Coronary artery (tissue), 2 donors: Measurements from ENCODE around the gene GMFB.
A peak's percentile ranks its signal among the peaks of the same experiment; 100 is the strongest.

Experiments
- DNase-seq: peaks from one replicate; pipeline ENCODE4 v3.0.0-alpha.2; 2017; ENCODE audit warnings: low spot score
- H3K27ac ChIP-seq, 2 donors: fragments of 200-600 bp; sonication (generic); one replicate each; pipeline ENCODE4 v1.5.1; 2016 to 2019
- H3K4me3 ChIP-seq: fragments of 200-600 bp; sonication (generic); 2 replicates; pipeline ENCODE4 v1.5.1; 2016; ENCODE audit warnings: mild to moderate bottlenecking, moderate library complexity
- CTCF ChIP-seq: fragments of 200-600 bp; sonication (generic); IDR thresholded peaks from one replicate; pipeline ENCODE4 v1.5.1; 2019; ENCODE audit warnings: antibody characterized with exemption

Gene GMFB

GRCh38 chr14:54488646-54489317 lies at the start of gene GMFB:
Gene GMFB (minus strand): TSS chr14:54488980. CDS start chr14:54488927, 53 bp downstream.
- Histone ChIP-seq H3K27ac (peak within 1 kb of the TSS; percentile 93 to 98), H3K4me3 (peak within 1 kb of the TSS; percentile 98)
- DNase-seq, result peak; percentile 95
- TF ChIP-seq CTCF, result no peak

- TF ChIP-seq CTCF, result no peak
- Histone ChIP-seq H3K4me3 (no peak overlapping the region), H3K27ac (no peak overlapping the region)
- DNase-seq, result no peak
These were observed 49.3 kb upstream of the GMFB start for GRCh38 chr14:54538055-54538454.

- no peak overlapping the region for H3K4me3 ChIP-seq
- no peak for DNase-seq
- TF ChIP-seq CTCF, result no peak
- H3K27ac ChIP-seq, result no peak overlapping the region
These were observed 48.9 kb upstream of the GMFB start for GRCh38 chr14:54537651-54538050.

GRCh38 chr14:54535646-54536045 lies 46.9 kb upstream of the GMFB start:
- Histone ChIP-seq H3K4me3 (no peak overlapping the region), H3K27ac (no peak overlapping the region)
- no peak for DNase-seq
- no peak for TF ChIP-seq CTCF

GRCh38 chr14:54535126-54535525 lies 46.3 kb upstream of the GMFB start:
- no peak overlapping the region for H3K27ac ChIP-seq
- no peak for TF ChIP-seq CTCF
- DNase-seq, result no peak

GRCh38 chr14:54533100-54533499 lies 44.3 kb upstream of the GMFB start:
- TF ChIP-seq CTCF, result no peak
- H3K27ac ChIP-seq, result no peak overlapping the region
- DNase-seq, result no peak

More at GRCh38 chr14:54535126-54535525, 46.3 kb upstream of the GMFB start:
- H3K4me3 ChIP-seq, result no peak overlapping the region

More at GRCh38 chr14:54533100-54533499, 44.3 kb upstream of the GMFB start:
- H3K4me3 ChIP-seq, result no peak overlapping the region
